Sciatic nerve (tissue), 2 donors: ENCODE data around the gene HBEGF. TPM values are rescaled to one million over a fixed set of nuclear protein-coding genes. Genes with fewer than 3 reads are reported as not detected.

Experiments used
- ATAC-seq: fragments of 200-7000 bp; cut with Tn5 transposase; one replicate; pipeline ENCODE4 v1.9.1; 2020; ENCODE audit warnings: mild to moderate bottlenecking, moderate library complexity
- DNase-seq: peaks from one replicate; pipeline ENCODE4 v3.0.0-alpha.2; 2020; ENCODE audit warnings: low spot score
- intact Hi-C: fragments of 100-400 bp; cut with DNase I; formaldehyde crosslinking; loops from one replicate; pipeline ENCODE4 v1.14.2; 2022
- total RNA-seq: library from RNA; stranded (reverse); fragmentation: NEBNext Ultra II Directional; extraction: Animal tissue kit (Norgen Biotek cat#: 25700); gene quantifications from one replicate; pipeline ENCODE4 v1.2.1, GENCODE V29; 2021
- donor health status: DM: no; HTN: no; CAD: no.
- donor health status: DM: no; HTN: no; CAD: no.

The HBEGF gene
- total RNA-seq, 1 donor from 2014 or later = 21.1 TPM

DNA sequence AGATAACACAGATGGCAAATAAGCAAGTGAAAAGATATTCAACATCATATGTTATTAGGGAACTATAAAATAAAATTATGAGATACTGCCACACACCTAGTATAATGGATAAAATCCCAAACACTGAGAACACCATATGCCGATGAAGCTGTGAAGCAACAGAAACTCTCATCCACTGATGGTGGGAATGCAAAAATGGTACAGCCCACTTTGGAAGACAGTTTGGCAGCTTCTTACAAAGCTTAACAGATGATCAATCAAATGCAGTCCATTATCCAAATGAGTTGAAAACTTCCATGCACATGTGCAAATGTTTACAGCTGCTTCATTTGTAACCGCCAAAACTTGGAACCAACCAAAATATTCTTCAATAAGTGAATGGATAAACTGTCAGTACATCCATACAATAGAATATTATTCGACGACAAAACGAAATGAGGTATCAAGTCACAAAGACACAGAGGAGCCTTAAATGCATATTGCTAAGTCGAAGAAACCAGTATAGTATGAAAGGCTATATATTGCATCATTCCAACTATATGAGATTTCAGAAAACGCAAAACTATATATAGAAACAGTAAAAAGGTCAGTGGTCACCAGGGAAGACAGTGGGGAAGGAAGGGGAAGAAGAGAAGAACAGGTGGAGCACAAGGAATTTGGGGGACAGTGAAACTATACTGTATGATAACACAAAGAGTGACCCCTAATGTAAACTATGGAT, 58.4 kb downstream of the HBEGF start:
- intact Hi-C loops = no loop called here
- DNase-seq = no peak
- ATAC-seq = no peak

DNA sequence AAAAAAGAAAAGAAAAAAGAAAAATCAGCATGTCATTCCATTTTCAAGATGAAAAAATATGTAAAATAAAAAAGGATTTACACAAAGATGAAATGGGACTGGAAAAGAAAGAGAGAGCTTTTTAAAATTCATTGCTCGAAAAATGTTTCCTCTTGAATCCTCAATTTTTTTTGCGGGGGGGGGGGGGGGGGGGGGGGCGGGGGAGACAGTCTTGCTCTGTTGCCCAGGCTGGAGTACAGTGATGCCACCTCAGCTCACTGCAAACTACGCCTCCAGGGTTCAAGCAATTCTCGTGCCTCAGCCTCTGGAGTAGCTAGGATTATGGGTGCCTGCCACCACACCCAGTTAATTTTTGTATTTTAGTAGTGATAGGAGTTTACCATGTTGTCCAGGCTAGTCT, 60.0 kb downstream of the HBEGF start:
- ATAC-seq (no peak), DNase-seq (no peak)
- intact Hi-C loops = no loop called here

DNA sequence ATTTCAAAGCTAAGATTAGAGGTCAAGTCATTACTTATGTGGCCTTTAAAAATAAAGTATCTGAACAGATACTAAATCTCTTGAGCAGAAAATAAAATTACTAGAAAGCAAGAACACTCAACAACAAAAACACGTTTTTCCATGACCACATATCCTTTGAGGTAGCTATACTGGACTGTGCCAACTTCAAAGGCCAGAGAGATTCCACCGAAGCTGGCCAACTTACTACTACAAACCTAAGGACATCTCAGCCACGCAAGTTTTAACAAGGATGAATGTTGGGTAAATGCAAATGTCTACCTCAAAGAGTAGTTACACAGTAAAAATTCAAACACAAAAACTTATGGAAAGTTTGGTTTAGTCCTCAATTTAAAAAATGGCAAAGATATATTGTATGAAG, 62.4 kb downstream of the HBEGF start:
- intact Hi-C loops = no loop called here
- DNase-seq = no peak
- ATAC-seq = no peak

Other genes starting within 250 kb of the HBEGF start
- 61.0 TPM for gene PURA, start 232.5 kb downstream of the HBEGF start, total RNA-seq
- gene IGIP, start 220.7 kb downstream of the HBEGF start, total RNA-seq = 34.7 TPM
- 49.5 TPM for gene CYSTM1, start 171.4 kb downstream of the HBEGF start, total RNA-seq
- gene PFDN1, start 43.5 kb downstream of the HBEGF start, total RNA-seq = 42.7 TPM
- gene SLC4A9, start 13.6 kb upstream of the HBEGF start, total RNA-seq = 0.18 TPM
- 144 TPM for gene ANKHD1, start 55.2 kb upstream of the HBEGF start, total RNA-seq
- gene EIF4EBP3, start 201.1 kb upstream of the HBEGF start, total RNA-seq = 12.6 TPM
- 23.2 TPM for gene SRA1, start 210.9 kb upstream of the HBEGF start, total RNA-seq
- gene APBB3, start 218.0 kb upstream of the HBEGF start, total RNA-seq = 43.1 TPM
- gene SLC35A4, start 218.2 kb upstream of the HBEGF start, total RNA-seq = 37.9 TPM